A549 (cell line): Measurements from ENCODE around the gene ACKR1.

Experiments used
- CHD4 ChIP-seq: fragments of 200-600 bp; sonication (generic); IDR thresholded peaks from 2 replicates; pipeline ENCODE4 v1.6.1; 2016; ENCODE audit warnings: antibody characterized with exemption, mild to moderate bottlenecking, borderline replicate concordance
- POLR2A ChIP-seq: IDR thresholded peaks from 2 replicates; pipeline ENCODE4 v1.6.1; 2012; ENCODE audit warnings: mild to moderate bottlenecking, low read length
- ZC3H11A ChIP-seq: fragments of 450-650 bp; IDR thresholded peaks from 2 replicates; pipeline ENCODE4 v1.6.1; 2014; ENCODE audit warnings: antibody characterized with exemption, mild to moderate bottlenecking
- ZFP36 ChIP-seq: fragments of 450-650 bp; IDR thresholded peaks from 2 replicates; pipeline ENCODE4 v1.6.1; 2014; ENCODE audit warnings: borderline replicate concordance; ENCODE audit not compliant: partially characterized antibody

- TF ChIP-seq ZFP36 (no peak), POLR2A (no peak), ZC3H11A (no peak), CHD4 (no peak)
These were observed 24.8 kb upstream of the ACKR1 start for GRCh38 chr1:159179906-159180305.
